HAP-1 (cell line): ENCODE data around the gene PHF1.
A peak's percentile ranks its signal among the peaks of the same experiment; 100 is the strongest.

Experiments used
- DNase-seq, 2 experiments: peaks; one replicate each; pipeline ENCODE4 v3.0.0-alpha.2; 2016 to 2020; ENCODE audit warnings: low spot score in 2 of 2
- H3K27me3 ChIP-seq: fragments of 250-450 bp; sonication (Bioruptor Pico); 2 replicates; pipeline ENCODE4 v1.5.1; 2020; ENCODE audit warnings: low read depth, mild to moderate bottlenecking, moderate library complexity
- H3K36me3 ChIP-seq: fragments of 250-450 bp; sonication (Bioruptor Pico); replicated peaks from 2 replicates; pipeline ENCODE4 v1.5.1; 2020; ENCODE audit warnings: mild to moderate bottlenecking
- H3K4me1 ChIP-seq: fragments of 250-450 bp; sonication (Bioruptor Pico); 2 replicates; pipeline ENCODE4 v1.5.1; 2020; ENCODE audit warnings: mild to moderate bottlenecking
- H3K4me3 ChIP-seq: fragments of 250-450 bp; sonication (Bioruptor Pico); 2 replicates; pipeline ENCODE4 v1.5.1; 2020; ENCODE audit warnings: mild to moderate bottlenecking, moderate library complexity
- H3K9me3 ChIP-seq: fragments of 250-450 bp; sonication (Bioruptor Pico); 2 replicates; pipeline ENCODE4 v1.5.1; 2020; ENCODE audit warnings: mild to moderate bottlenecking, moderate library complexity
- in situ Hi-C: fragments of 300-500 bp; cut with MboI; formaldehyde crosslinking; loops from 3 replicates; pipeline ENCODE4 v1.14.3; 2020; ENCODE audit warnings: low sequenced_read_pairs, inconsistent platforms, mixed read lengths

The PHF1 gene

GRCh38 chr6:33428224-33428965 is 17.6 kb downstream of the PHF1 start:
- Histone ChIP-seq H3K4me3 (peak overlapping the region; percentile 34), H3K27me3 (peaks cover 6% of the 10 kb centered on the region), H3K36me3 (no peaks in the 10 kb centered on the region), H3K4me1 (peaks cover 24% of the 10 kb centered on the region), H3K9me3 (no peaks in the 10 kb centered on the region)
- in situ Hi-C loops, result no loop called here
- DNase-seq, result peak; percentile 44 to 71

DNA sequence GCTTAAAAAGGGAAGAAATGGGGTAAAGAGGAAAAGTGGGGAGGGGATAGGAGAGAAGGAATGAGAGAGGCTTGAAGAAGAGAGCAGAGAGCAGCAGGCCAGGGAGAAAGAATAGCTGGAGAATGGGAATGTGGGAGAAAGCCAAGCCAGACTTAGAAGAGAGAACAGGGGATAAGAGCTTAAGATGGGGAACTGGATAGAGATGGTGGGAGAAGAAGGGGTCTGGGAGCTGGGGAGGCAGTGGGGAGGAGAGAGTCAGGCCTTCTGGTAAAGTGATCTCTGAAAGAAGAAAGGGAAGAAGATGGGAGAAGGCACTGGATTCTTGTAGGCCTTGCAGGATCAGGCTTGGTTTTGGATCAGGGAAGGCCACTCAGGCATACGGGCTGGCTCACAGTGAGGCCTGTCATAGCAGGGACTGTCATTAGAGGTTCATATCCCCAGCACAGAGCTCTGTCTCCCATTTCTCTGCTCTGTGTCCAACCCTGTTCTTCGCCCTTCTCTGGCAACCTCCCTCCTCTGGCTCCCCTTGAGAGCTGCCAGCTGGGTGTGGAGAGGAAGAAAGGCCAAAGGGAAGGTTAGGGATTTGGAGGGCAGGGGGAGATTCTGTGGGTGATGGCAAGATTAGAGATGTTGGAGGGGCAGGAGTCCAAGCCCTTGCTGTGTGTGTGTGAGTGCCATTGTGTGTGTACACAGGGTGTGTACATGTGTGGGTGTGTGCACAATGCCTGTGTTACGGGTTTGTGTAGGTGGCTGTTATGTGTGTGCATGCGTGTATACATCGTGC is 18.3 kb downstream of the PHF1 start:
- no peaks in the 10 kb centered on the region for H3K9me3 ChIP-seq
- H3K27me3 ChIP-seq, result no peaks in the 10 kb centered on the region
- in situ Hi-C loops, result no loop called here
- peaks cover 24% of the 10 kb centered on the region for H3K4me1 ChIP-seq
- no peak for DNase-seq
- H3K36me3 ChIP-seq, result no peaks in the 10 kb centered on the region
- H3K4me3 ChIP-seq, result no peak overlapping the region

GRCh38 chr6:33429750-33430052 is 18.9 kb downstream of the PHF1 start:
- no peak for DNase-seq
- Histone ChIP-seq H3K9me3 (no peaks in the 10 kb centered on the region), H3K27me3 (no peaks in the 10 kb centered on the region), H3K4me3 (no peak overlapping the region), H3K36me3 (no peaks in the 10 kb centered on the region), H3K4me1 (peaks cover 24% of the 10 kb centered on the region)
- in situ Hi-C loops, result no loop called here

DNA sequence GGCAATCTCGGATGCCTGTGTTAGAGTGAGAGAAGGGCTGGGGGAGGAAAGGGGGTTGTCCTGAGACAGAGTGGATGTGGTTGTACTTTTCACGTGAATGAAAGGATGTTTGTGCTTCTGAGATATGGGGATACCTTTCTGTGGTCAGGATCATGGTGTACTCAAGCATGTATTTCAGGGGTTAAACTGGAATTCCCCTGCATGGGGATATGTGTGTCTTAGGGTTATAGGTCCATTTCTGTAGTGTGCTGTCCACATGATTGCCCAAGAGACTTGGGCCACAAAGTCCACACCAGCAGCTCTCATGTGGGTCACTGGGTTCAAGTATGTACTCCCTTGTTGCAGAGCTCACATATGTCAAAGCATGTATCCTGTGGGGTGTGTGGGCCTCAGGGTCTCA is 19.5 kb downstream of the PHF1 start:
- no peak overlapping the region for H3K4me3 ChIP-seq
- no peaks in the 10 kb centered on the region for H3K9me3 ChIP-seq
- H3K4me1 ChIP-seq, result peaks cover 19% of the 10 kb centered on the region
- no peaks in the 10 kb centered on the region for H3K36me3 ChIP-seq
- no peak for DNase-seq
- in situ Hi-C loops, result no loop called here
- no peaks in the 10 kb centered on the region for H3K27me3 ChIP-seq

DNA sequence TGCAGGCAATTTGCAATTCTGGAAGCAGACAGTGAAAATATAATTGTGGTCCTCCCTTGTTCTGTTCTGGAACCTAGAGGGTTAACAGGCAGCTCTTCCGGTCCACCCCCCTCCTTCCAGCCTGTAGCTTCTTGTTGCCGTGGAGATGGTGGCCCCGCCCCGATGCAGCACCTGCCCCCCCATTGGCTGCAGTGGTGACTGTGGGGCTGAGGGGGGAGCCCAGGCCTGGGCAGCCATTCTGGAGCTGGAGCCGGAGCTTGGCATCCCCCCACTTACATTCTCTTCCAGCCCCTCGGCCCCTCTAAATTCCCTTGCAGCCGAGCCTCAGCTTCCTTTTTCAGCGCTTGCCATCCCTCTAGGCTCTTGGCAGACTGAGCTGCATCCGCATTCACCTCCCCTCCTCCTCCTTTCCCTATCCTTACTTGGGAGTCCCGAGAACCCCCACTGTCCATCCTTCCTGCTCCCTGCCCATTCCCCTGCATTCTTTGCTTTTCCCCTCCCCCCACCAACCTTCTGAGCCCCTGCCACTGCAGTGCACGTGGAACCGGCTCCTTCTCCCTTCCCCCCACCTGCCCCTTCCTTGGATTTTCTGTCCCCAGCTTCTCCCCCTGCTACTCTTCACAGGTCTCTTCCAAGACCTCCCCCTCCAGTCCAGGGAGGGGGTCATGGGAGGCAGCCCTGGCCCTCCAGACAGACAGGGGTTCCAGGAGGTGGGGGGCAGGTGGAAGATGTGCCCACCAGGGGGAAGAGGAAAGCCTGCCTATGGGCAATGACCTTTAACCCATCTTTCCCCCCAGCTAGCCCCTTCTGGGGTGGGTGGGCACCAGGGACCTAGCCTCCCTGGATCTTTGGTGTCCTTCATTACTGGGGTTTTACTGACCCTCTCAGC is 20.4 kb downstream of the PHF1 start:
- DNase-seq, result peak; percentile 44 to 82
- no peaks in the 10 kb centered on the region for H3K9me3 ChIP-seq
- in situ Hi-C loops, result no loop called here
- no peaks in the 10 kb centered on the region for H3K27me3 ChIP-seq
- H3K4me3 ChIP-seq, result peak overlapping the region; percentile 8; the same call in 1 of the 2 replicates
- H3K36me3 ChIP-seq, result no peaks in the 10 kb centered on the region; the same call in 1 of the 2 replicates
- H3K4me1 ChIP-seq, result peaks cover 19% of the 10 kb centered on the region

DNA sequence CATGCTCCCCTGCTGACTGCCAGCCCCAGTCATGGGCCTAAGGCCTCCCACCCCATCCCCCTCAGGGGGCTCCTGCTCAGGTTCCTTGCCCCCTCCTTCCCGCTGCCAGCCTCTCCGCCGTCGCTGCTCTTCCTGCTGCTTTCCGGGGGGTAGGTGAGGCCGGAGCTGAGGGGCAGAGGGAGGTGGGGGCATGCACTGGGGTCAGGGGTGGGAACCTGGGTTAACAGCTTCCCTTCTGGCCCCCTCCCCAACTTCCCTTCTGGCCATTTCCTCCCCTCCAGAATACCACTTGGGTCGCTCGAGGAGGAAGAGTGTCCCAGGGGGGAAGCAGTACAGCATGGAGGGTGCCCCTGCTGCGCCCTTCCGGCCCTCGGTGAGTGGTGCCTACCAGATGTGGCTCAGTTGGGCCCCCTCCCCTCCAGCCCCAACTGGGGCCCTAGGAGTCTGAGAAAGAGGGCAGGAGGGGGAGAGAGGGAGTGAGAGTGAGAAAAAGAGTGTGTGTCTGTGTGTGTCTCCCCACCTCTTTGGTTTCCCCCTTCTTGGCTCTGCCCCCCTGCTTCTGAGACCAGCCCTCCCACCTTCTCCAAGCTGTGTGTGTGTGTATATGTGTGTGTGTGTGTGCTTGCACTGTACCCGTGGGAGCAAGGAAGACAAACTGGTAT is 21.2 kb downstream of the PHF1 start:
- in situ Hi-C loops, result no loop called here
- Histone ChIP-seq H3K27me3 (no peaks in the 10 kb centered on the region), H3K4me1 (peaks cover 18% of the 10 kb centered on the region), H3K4me3 (no peak overlapping the region), H3K9me3 (no peaks in the 10 kb centered on the region), H3K36me3 (no peaks in the 10 kb centered on the region; the same call in 1 of the 2 replicates)
- DNase-seq, result no peak

DNA sequence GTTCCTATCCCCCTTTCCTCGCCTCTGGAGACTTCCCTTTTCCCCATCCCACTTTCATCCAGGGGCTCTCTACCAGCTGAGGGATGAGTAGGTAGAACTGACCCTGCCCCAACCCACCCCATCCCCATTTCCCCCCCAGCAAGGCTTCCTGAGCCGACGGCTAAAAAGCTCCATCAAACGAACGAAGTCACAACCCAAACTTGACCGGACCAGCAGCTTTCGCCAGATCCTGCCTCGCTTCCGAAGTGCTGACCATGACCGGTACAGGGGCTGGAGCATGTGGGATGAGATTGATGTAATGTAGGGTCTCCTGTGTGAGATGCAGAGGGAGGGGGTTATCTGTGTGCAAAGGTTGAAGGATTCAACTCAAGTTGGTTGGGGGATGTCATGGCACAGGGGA is 21.7 kb downstream of the PHF1 start:
- no peak overlapping the region for H3K4me3 ChIP-seq
- peaks cover 12% of the 10 kb centered on the region for H3K4me1 ChIP-seq
- no peaks in the 10 kb centered on the region; the same call in 1 of the 2 replicates for H3K36me3 ChIP-seq
- H3K9me3 ChIP-seq, result no peaks in the 10 kb centered on the region
- no peaks in the 10 kb centered on the region for H3K27me3 ChIP-seq
- in situ Hi-C loops, result no loop called here
- DNase-seq, result no peak

DNA sequence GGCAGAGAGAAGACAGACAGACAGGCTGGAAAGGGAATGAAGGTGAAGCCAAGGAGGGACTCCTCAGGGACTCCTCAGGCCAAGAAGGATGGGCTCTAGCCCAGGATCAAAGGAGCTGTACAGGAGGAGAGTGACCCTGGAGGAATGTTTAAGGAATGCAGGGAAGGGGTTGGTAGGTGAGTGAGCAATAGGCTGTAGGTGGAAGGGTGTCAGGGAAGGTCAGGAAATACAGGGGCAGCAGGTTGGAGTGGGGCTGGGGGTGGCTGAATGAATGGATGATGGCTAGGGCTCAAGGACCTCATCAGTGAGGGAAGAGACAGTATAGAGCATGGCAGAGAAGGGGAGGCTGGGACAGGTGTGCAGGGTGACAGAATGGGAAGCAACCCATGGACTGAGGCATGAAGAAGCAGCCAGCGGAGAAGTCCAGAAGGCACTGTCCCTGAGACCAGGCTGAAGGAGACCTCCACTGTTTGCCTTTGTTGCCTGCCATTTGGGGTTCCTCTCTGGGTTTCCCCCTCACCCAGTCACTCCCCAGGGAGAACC is 22.3 kb downstream of the PHF1 start:
- DNase-seq, result no peak
- Histone ChIP-seq H3K4me3 (no peak overlapping the region), H3K4me1 (peaks cover 12% of the 10 kb centered on the region), H3K27me3 (no peaks in the 10 kb centered on the region), H3K36me3 (no peaks in the 10 kb centered on the region; the same call in 1 of the 2 replicates), H3K9me3 (no peaks in the 10 kb centered on the region)
- in situ Hi-C loops, result no loop called here

DNA sequence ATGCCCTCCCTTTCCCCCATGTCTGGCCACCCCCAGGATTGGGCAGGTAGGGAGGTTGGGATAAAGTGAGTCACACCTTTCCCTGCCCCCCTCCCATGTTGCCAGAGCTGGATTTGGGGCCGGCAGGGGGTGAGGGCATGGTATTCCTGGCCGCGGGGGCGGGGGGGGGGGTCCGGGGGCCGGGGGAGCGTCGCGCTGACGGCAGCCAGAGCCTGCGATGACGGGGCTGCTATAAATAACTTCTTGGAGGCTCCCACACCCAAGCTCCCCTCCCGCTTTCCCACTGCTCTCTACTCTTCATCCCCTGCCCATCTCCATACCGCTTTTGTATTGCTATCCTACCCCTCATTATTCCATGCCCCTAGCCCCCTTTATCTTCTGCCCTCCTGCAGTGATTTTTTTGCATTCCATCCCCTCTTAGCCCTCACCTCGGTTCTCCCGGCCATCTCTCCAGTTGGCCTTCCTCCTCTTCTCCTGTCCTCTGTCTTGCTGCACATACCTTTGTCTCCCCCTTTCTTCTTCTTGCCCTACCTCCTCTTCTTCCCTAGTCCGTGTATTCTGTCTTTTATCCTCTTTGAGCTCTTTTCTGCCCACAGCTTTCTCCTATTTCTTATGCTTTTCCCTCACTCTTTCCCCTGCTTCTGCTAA is 22.9 kb downstream of the PHF1 start:
- DNase-seq, result no peak
- peaks cover 9% of the 10 kb centered on the region for H3K4me1 ChIP-seq
- in situ Hi-C loops, result no loop called here
- H3K36me3 ChIP-seq, result no peaks in the 10 kb centered on the region; the same call in 1 of the 2 replicates
- no peaks in the 10 kb centered on the region for H3K27me3 ChIP-seq
- H3K4me3 ChIP-seq, result no peak overlapping the region
- no peaks in the 10 kb centered on the region for H3K9me3 ChIP-seq

DNA sequence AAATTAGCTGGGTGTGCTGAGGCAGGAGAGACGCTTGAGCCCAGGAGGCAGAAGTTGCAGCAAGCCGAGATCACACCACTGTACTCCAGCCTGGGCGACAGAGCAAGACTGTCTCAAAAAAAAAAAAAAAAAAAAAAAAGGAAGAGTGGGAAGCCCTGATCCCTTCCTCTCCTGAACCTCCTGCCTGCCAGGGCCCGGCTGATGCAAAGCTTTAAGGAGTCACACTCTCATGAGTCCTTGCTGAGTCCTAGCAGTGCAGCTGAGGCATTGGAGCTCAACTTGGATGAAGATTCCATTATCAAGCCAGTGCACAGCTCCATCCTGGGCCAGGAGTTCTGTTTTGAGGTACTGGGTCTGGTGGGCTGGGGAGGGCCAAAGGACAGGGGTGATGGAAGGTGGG is 24.1 kb downstream of the PHF1 start:
- in situ Hi-C loops, result no loop called here
- H3K27me3 ChIP-seq, result no peaks in the 10 kb centered on the region
- no peaks in the 10 kb centered on the region; the same call in 1 of the 2 replicates for H3K36me3 ChIP-seq
- H3K4me1 ChIP-seq, result peaks cover 9% of the 10 kb centered on the region
- H3K9me3 ChIP-seq, result no peaks in the 10 kb centered on the region
- no peak for DNase-seq
- H3K4me3 ChIP-seq, result no peak overlapping the region

GRCh38 chr6:33437666-33438065 is 26.9 kb downstream of the PHF1 start:
- Histone ChIP-seq H3K4me1 (no peaks in the 10 kb centered on the region), H3K4me3 (no peak overlapping the region), H3K9me3 (no peaks in the 10 kb centered on the region), H3K36me3 (no peaks in the 10 kb centered on the region; the same call in none of the 2 replicates), H3K27me3 (no peaks in the 10 kb centered on the region)
- in situ Hi-C loops, result no loop called here
- DNase-seq, result no peak

- Histone ChIP-seq H3K36me3 (no peaks in the 10 kb centered on the region; the same call in none of the 2 replicates), H3K9me3 (no peaks in the 10 kb centered on the region), H3K27me3 (no peaks in the 10 kb centered on the region), H3K4me3 (no peak overlapping the region), H3K4me1 (no peaks in the 10 kb centered on the region)
- in situ Hi-C loops, result no loop called here
- DNase-seq, result no peak
Observed at GRCh38 chr6:33438978-33439594, 28.3 kb downstream of the PHF1 start.
